K562 (cell line): ENCODE results near the gene GNAZ. TPM values are rescaled to one million over a fixed set of nuclear protein-coding genes. Genes with fewer than 3 reads are reported as not detected.
A peak's percentile ranks its signal among the peaks of the same experiment; 100 is the strongest.

ENCODE experiments used
- ATAC-seq: fragments of 200-7000 bp; cut with Tn5 transposase; 3 replicates; pipeline ENCODE4 v1.9.1; 2020; ENCODE audit warnings: moderate library complexity
- BruUV-seq: library from RNA; stranded (reverse); fragments of 400-500 nt; replicated peaks from 2 replicates; lab custom pipeline; 2021; lab: Mats Ljungman, UMichigan
- CTCF ChIA-PET: fragments of 300-600 bp; formaldehyde crosslinking; extraction: SDS; loops from one replicate; lab custom pipeline; 2021; ENCODE audit warnings: low intra/inter-chr PET ratio; lab: Yijun Ruan, JAX
- POLR2A ChIA-PET: fragments of 300-600, 350-650 bp; sonication (Branson Sonifier 250); formaldehyde crosslinking; extraction: SDS; loops from one replicate; lab custom pipeline; 2021; ENCODE audit warnings: antibody characterized with exemption, inconsistent platforms; lab: Yijun Ruan, JAX
- DNase-seq, 4 experiments: peaks; one replicate each; pipeline versions ENCODE4 v3.0.0 to v3.0.0-alpha.2; 2011 to 2018; ENCODE audit warnings: low spot score in 3 of 4, mixed read lengths in 3 of 4; ENCODE audit errors: extremely low read depth in 1 of 4
- FAIRE-seq: peaks from 2 replicates; lab custom pipeline; 2011; peaks lifted over from hg19 to GRCh38; lab: Jason Lieb, UNC
- H2AFZ ChIP-seq: 2 replicates; pipeline ENCODE4 v1.6.0; 2011; ENCODE audit warnings: low read depth, low read length, control low read depth, inconsistent platforms
- H3K27ac ChIP-seq: fragments of 200-600 bp; 3 replicates; pipeline ENCODE4 v1.8.0; 2011; ENCODE audit warnings: low read depth, mild to moderate bottlenecking, control low read depth, inconsistent platforms, low read length, moderate library complexity, mixed read lengths; ENCODE audit errors: extremely low read depth
- H3K27me3 ChIP-seq, 2 experiments: fragments of 300-600 bp in 1 of 2; 2 replicates in 1 of 2; 3 replicates in 1 of 2; pipeline versions ENCODE4 v1.6.0 to v1.8.0; 2011; ENCODE audit warnings: inconsistent platforms in 2 of 2, low read length in 2 of 2, mild to moderate bottlenecking in 1 of 2, mixed read lengths in 1 of 2, moderate library complexity in 1 of 2; ENCODE audit not compliant: control insufficient read depth in 2 of 2, insufficient read depth in 2 of 2
- H3K36me3 ChIP-seq: fragments of 300-600 bp; 3 replicates; pipeline ENCODE4 v1.8.0; 2011; ENCODE audit warnings: mild to moderate bottlenecking, low read length, inconsistent platforms; ENCODE audit not compliant: control insufficient read depth, insufficient read depth
- H3K4me1 ChIP-seq, 2 experiments: fragments of 200-600 bp in 1 of 2; replicated peaks in 1 of 2; 2 replicates in 1 of 2; 3 replicates in 1 of 2; pipeline versions ENCODE4 v1.5.1 to v1.8.0; 2011; ENCODE audit warnings: inconsistent platforms in 2 of 2, low read length in 2 of 2, mild to moderate bottlenecking in 1 of 2, mixed read lengths in 1 of 2, moderate library complexity in 1 of 2; ENCODE audit not compliant: control insufficient read depth in 2 of 2, insufficient read depth in 2 of 2
- H3K4me2 ChIP-seq: 2 replicates; pipeline ENCODE4 v1.6.1; 2011; ENCODE audit warnings: low read length, control low read depth, inconsistent platforms, mixed read lengths; ENCODE audit not compliant: insufficient read depth
- H3K4me3 ChIP-seq: fragments of 200-600 bp; sonication (generic), shearing (Covaris generic); 2 replicates; pipeline ENCODE4 v1.5.1; 2016; ENCODE audit warnings: control low read depth, inconsistent platforms
- H3K79me2 ChIP-seq: fragments of 200-600 bp; 3 replicates; pipeline ENCODE4 v1.8.0; 2011; ENCODE audit warnings: low read length, inconsistent platforms; ENCODE audit not compliant: control insufficient read depth, insufficient read depth
- H3K9ac ChIP-seq, 2 experiments: 2 replicates each; pipeline versions ENCODE4 v1.6.0 to v1.6.1; 2011; ENCODE audit warnings: low read depth in 2 of 2, low read length in 2 of 2, control low read depth in 1 of 2, inconsistent platforms in 1 of 2, mild to moderate bottlenecking in 1 of 2, mixed read lengths in 1 of 2; ENCODE audit not compliant: insufficient read depth in 1 of 2
- H3K9me1 ChIP-seq: one replicate; pipeline ENCODE4 v1.6.0; 2011; ENCODE audit warnings: inconsistent platforms, mild to moderate bottlenecking, low read length, moderate library complexity; ENCODE audit not compliant: control insufficient read depth, insufficient read depth
- H3K9me3 ChIP-seq: replicated peaks from 2 replicates; pipeline ENCODE4 v1.5.1; 2011; ENCODE audit warnings: low read depth, low read length, inconsistent platforms; ENCODE audit not compliant: control insufficient read depth, insufficient read depth
- H4K20me1 ChIP-seq: replicated peaks from 2 replicates; pipeline ENCODE4 v1.6.1; 2011; ENCODE audit warnings: low read length, inconsistent platforms, mixed read lengths; ENCODE audit not compliant: control insufficient read depth, insufficient read depth
- NEUROD1 ChIP-seq: fragments of 150-350 bp; IDR thresholded peaks from 2 replicates; pipeline ENCODE4 v1.6.1; 2014; ENCODE audit warnings: borderline replicate concordance, low read length, low read depth; ENCODE audit not compliant: partially characterized antibody
- NR2F6 ChIP-seq: fragments of 450-650 bp; formaldehyde crosslinking; IDR thresholded peaks from 2 replicates; pipeline ENCODE4 v1.4.0; 2020; ENCODE audit warnings: mild to moderate bottlenecking
- SLC30A9 ChIP-seq: fragments of 250-450 bp; sonication (Bioruptor Pico); IDR thresholded peaks from 2 replicates; pipeline ENCODE4 v1.8.0; 2022; ENCODE audit warnings: mild to moderate bottlenecking, moderate library complexity
- STAT6 ChIP-seq: sonication (generic); formaldehyde crosslinking; IDR thresholded peaks from 2 replicates; pipeline ENCODE4 v1.8.1; 2023; ENCODE audit warnings: mild to moderate bottlenecking, missing genetic modification reagents
- THRAP3 ChIP-seq: fragments of 450-650 bp; IDR thresholded peaks from 2 replicates; pipeline ENCODE4 v1.6.1; 2016; ENCODE audit warnings: mild to moderate bottlenecking, inconsistent platforms, borderline replicate concordance
- U2AF1 ChIP-seq: fragments of 200-400 bp; formaldehyde crosslinking; optimal IDR thresholded peaks from 2 replicates; pipeline ENCODE3; 2017; ENCODE audit warnings: mild to moderate bottlenecking, low read depth, low read length, moderate library complexity
- WGBS: fragments of 100-300 bp; shearing (Covaris generic); methylation state at CpG from one replicate; pipeline ENCODE4 v1.1.6; 2016; ENCODE audit warnings: low coverage, mixed read lengths; ENCODE audit not compliant: insufficient coverage; ENCODE audit errors: missing lambda C conversion rate; 5-methylcytosine and 5-hydroxymethylcytosine counted together
- in situ Hi-C: fragments of 300-500 bp; cut with MboI; formaldehyde crosslinking; loops from 4 replicates; pipeline ENCODE4 v1.15.0; 2018; ENCODE audit warnings: inconsistent platforms, mixed read lengths
- intact Hi-C: fragments of 100-400 bp; cut with micrococcal nuclease; formaldehyde crosslinking; loops from 2 replicates; pipeline ENCODE4 v1.14.2; 2022
- polyA plus RNA-seq, 8 experiments: library from polyadenylated mRNA; depleted of rRNA in 4 of 8; stranded (reverse) in 5 of 8; unstranded in 3 of 8; fragments of >200 nt; fragmentation: Nextera tagmentation in 2 of 8; fragmentation: Illumina TruSeq in 1 of 8; extraction: Ambion mirVana in 2 of 8; extraction: Trizol in 1 of 8; gene quantifications; 2 replicates each; pipeline versions ENCODE4 v1.2.1 to v1.2.3, GENCODE V29; 2011 to 2014; ENCODE audit warnings: inconsistent platforms in 1 of 8, missing spikeins in 1 of 8
- total RNA-seq, 7 experiments: library from RNA; depleted of rRNA in 6 of 7; stranded (reverse); fragments of >200 nt in 6 of 7; fragmentation: Illumina TruSeq in 2 of 7; extraction: Trizol in 2 of 7; gene quantifications; 2 replicates each; pipeline versions ENCODE4 v1.2.1 to v1.2.3, GENCODE V29; 2011 to 2021; ENCODE audit warnings: low replicate concordance in 1 of 7

Gene GNAZ
- total and polyA plus RNA-seq, 9 of the 15 experiments (the other 6 are each of a cell fraction or from before 2014, with no cell fraction given), result 0.04 to 0.22 (median 0.13) TPM; not detected in 3

- H2AFZ ChIP-seq, result no peak overlapping the region
- H3K4me2 ChIP-seq, result no peak overlapping the region
- peaks cover 0 to 3% of the 10 kb centered on the region in 2 experiments; a peak in 1 of 5 replicates for H3K4me1 ChIP-seq
- H3K9me3 ChIP-seq, result no peaks in the 10 kb centered on the region
- ATAC-seq (no peak), FAIRE-seq (no peak), DNase-seq (peak in 1 of 4 experiments; percentile 54)
- in situ Hi-C loops, result no loop called here
- H3K36me3 ChIP-seq, result no peaks in the 10 kb centered on the region
- no peak overlapping the region for H3K4me3 ChIP-seq
- no peaks in the 10 kb centered on the region for H3K79me2 ChIP-seq
- no peak overlapping the region for H3K27ac ChIP-seq
- TF ChIP-seq U2AF1, result no peak
- no peak for TF ChIP-seq SLC30A9 (CRISPR knock-in tag)
- TF ChIP-seq NEUROD1, result no peak
- no peak for TF ChIP-seq THRAP3
- no peak for TF ChIP-seq NR2F6 (CRISPR knock-in tag)
- peak; percentile 68 for TF ChIP-seq STAT6
- TF ChIP-seq, all 486 proteins: peak for 1
- intact Hi-C loops, result no loop called here
- peaks cover 52 to 64% of the 10 kb centered on the region in 2 experiments for H3K27me3 ChIP-seq
- H3K9me1 ChIP-seq, result peaks cover 4% of the 10 kb centered on the region
- no peak overlapping the region for H3K9ac ChIP-seq
- POLR2A ChIA-PET, result interaction anchor here (0.6 to 8.6 kb wide), 18 partner anchors 7 to 573 kb away, joined by 3 to 74 read pairs (median 4); partner anchors contain the start of genes BCR, IGLL5, RAB36 and RSPH14
- CTCF ChIA-PET, result interaction anchor here (0.5 to 12.0 kb wide), 3 partner anchors 8 to 173 kb away, joined by 3 to 549 read pairs (median 5); no protein-coding TSS in a partner anchor
- no TSS peak for BruUV-seq
- peaks cover 35% of the 10 kb centered on the region for H4K20me1 ChIP-seq
- 1% methylated on average over 10 of the region's 10 CpGs for WGBS
These were observed 62.2 kb downstream of the GNAZ start for GRCh38 chr22:23132376-23133091.
